ENCODE results near the gene ATP1A3. TPM values are rescaled to one million over a fixed set of nuclear protein-coding genes. Genes with fewer than 3 reads are reported as not detected.

Gene ATP1A3
- total and polyA plus RNA-seq, 12 donors: 0.11 to 35.0 (median 5.7) TPM; not detected in 1

GRCh38 chr19:41934849-41935374, 59.1 kb downstream of the ATP1A3 start:
- intact Hi-C loops (cut with DNase I): loop anchor here in 1 of 2 donors (10.0 kb wide), 1 partner anchor 50 kb away; the partner anchor contains the start of gene ARHGEF1
- H3K9me3 ChIP-seq (replicated peaks in 1 of 3): no peaks in the 10 kb centered on the region
- 11 to 17% (median 15%) methylated on average over 7 of the region's 7 CpGs for whole genome bisulfite sequencing, 4 donors
- H3K27me3 ChIP-seq: peaks cover 42% of the 10 kb centered on the region
- no peak overlapping the region for H3K27ac ChIP-seq
- TF ChIP-seq POLR2A (IDR thresholded peaks at IDR 0.05): no peak
- TF ChIP-seq CTCF (IDR thresholded peaks at IDR 0.05): peak; percentile 46 to 74 (median 72)
- peaks cover 0 to 2% of the 10 kb centered on the region in 2 donors for H3K4me1 ChIP-seq (replicated peaks in 1 of 2)
- no peaks in the 10 kb centered on the region for H3K36me3 ChIP-seq (replicated peaks in 1 of 2)
- DNase-seq: peak; percentile 47 to 76 (median 66)
- H3K4me3 ChIP-seq: no peak overlapping the region

GRCh38 chr19:41933693-41934426, 60.2 kb downstream of the ATP1A3 start:
- Histone ChIP-seq H3K4me3 (no peak overlapping the region), H3K9me3 (replicated peaks in 1 of 3) (no peaks in the 10 kb centered on the region), H3K36me3 (replicated peaks in 1 of 2) (no peaks in the 10 kb centered on the region), H3K27ac (no peak overlapping the region), H3K27me3 (peaks cover 48% of the 10 kb centered on the region), H3K4me1 (replicated peaks in 1 of 2) (no peaks in the 10 kb centered on the region)
- TF ChIP-seq POLR2A (IDR thresholded peaks at IDR 0.05): no peak
- no peak for TF ChIP-seq CTCF (IDR thresholded peaks at IDR 0.05)
- intact Hi-C loops (cut with DNase I): loop anchor here in 1 of 2 donors (10.0 kb wide), 1 partner anchor 49 kb away; the partner anchor contains the start of gene ARHGEF1
- no peak for DNase-seq
- WGBS, 4 donors: 52 to 60% (median 59%) methylated on average over 7 of the region's 7 CpGs

GRCh38 chr19:41932720-41933332, 61.2 kb downstream of the ATP1A3 start:
- Histone ChIP-seq H3K27ac (no peak overlapping the region), H3K9me3 (replicated peaks in 1 of 3) (no peaks in the 10 kb centered on the region), H3K4me3 (no peak overlapping the region), H3K27me3 (peaks cover 58% of the 10 kb centered on the region), H3K4me1 (replicated peaks in 1 of 2) (peaks cover 0 to 10% of the 10 kb centered on the region in 2 donors), H3K36me3 (replicated peaks in 1 of 2) (no peaks in the 10 kb centered on the region)
- intact Hi-C loops (cut with DNase I): loop anchor here in 1 of 2 donors (10.0 kb wide), 1 partner anchor 48 kb away; the partner anchor contains the start of gene ARHGEF1
- TF ChIP-seq POLR2A (IDR thresholded peaks at IDR 0.05): no peak
- TF ChIP-seq CTCF (IDR thresholded peaks at IDR 0.05): no peak
- WGBS, 4 donors: 26 to 42% (median 32%) methylated on average over 29 of the region's 29 CpGs
- DNase-seq: no peak

GRCh38 chr19:41932259-41932719, 61.7 kb downstream of the ATP1A3 start:
- DNase-seq: no peak
- peaks cover 63% of the 10 kb centered on the region for H3K27me3 ChIP-seq
- TF ChIP-seq POLR2A (IDR thresholded peaks at IDR 0.05) (no peak), CTCF (IDR thresholded peaks at IDR 0.05) (no peak)
- H3K27ac ChIP-seq: no peak overlapping the region
- intact Hi-C loops (cut with DNase I): loop anchor here in 1 of 2 donors (10.0 kb wide), 1 partner anchor 47 kb away; the partner anchor contains the start of gene ARHGEF1
- no peaks in the 10 kb centered on the region for H3K9me3 ChIP-seq (replicated peaks in 1 of 3)
- 8 to 29% (median 19%) methylated on average over 8 to 11 of the region's 11 CpGs for WGBS, 4 donors
- H3K4me1 ChIP-seq (replicated peaks in 1 of 2): peaks cover 0 to 11% of the 10 kb centered on the region in 2 donors
- no peak overlapping the region for H3K4me3 ChIP-seq
- no peaks in the 10 kb centered on the region for H3K36me3 ChIP-seq (replicated peaks in 1 of 2)

Measured in adrenal gland (tissue), 12 donors.